H1 (cell line): Measurements from ENCODE around the gene CTSA. TPM values are rescaled to one million over a fixed set of nuclear protein-coding genes. Genes with fewer than 3 reads are reported as not detected.

ENCODE experiments used
- CTCF ChIA-PET: fragments of 300-600 bp; sonication (Branson Sonifier 250); formaldehyde crosslinking; loops from one replicate; lab custom pipeline; 2021; ENCODE audit not compliant: partially characterized antibody; lab: Charles Lee
- POLR2A ChIA-PET: fragments of 300-600 bp; sonication (Branson Sonifier 250); formaldehyde crosslinking; loops from one replicate; lab custom pipeline; 2021; ENCODE audit warnings: inconsistent platforms; ENCODE audit not compliant: partially characterized antibody; lab: Charles Lee
- DNase-seq, 2 experiments: peaks; one replicate each; pipeline versions ENCODE4 v3.0.0 to v3.0.0-alpha.2; 2010 to 2022; ENCODE audit warnings: low spot score in 2 of 2, low read depth in 1 of 2, mixed read lengths in 1 of 2
- FAIRE-seq: peaks from 2 replicates; lab custom pipeline; 2011; peaks lifted over from hg19 to GRCh38; lab: Jason Lieb, UNC
- H2AFZ ChIP-seq: 2 replicates; pipeline ENCODE4 v1.8.1; 2012; ENCODE audit warnings: low read length, inconsistent platforms
- H2AK5ac ChIP-seq: 2 replicates; pipeline ENCODE4 v1.6.1; 2013; ENCODE audit warnings: low read depth, low read length
- H2BK120ac ChIP-seq: replicated peaks from 2 replicates; pipeline ENCODE3; 2013; ENCODE audit warnings: low read depth, low read length, inconsistent platforms
- H2BK12ac ChIP-seq: 2 replicates; pipeline ENCODE4 v1.6.1; 2013; ENCODE audit warnings: low read depth, low read length
- H2BK15ac ChIP-seq: 2 replicates; pipeline ENCODE4 v1.6.1; 2013; ENCODE audit warnings: low read length
- H2BK20ac ChIP-seq: 2 replicates; pipeline ENCODE4 v1.6.1; 2013; ENCODE audit warnings: low read length
- H2BK5ac ChIP-seq: 2 replicates; pipeline ENCODE4 v1.6.1; 2013; ENCODE audit warnings: low read depth, low read length
- H3K14ac ChIP-seq: 2 replicates; pipeline ENCODE4 v1.6.1; 2013; ENCODE audit warnings: inconsistent platforms; ENCODE audit not compliant: insufficient read length
- H3K18ac ChIP-seq: 2 replicates; pipeline ENCODE4 v1.6.1; 2013; ENCODE audit warnings: low read length; ENCODE audit errors: extremely low read depth
- H3K23ac ChIP-seq: 2 replicates; pipeline ENCODE4 v1.6.1; 2013; ENCODE audit warnings: inconsistent platforms; ENCODE audit not compliant: insufficient read length
- H3K23me2 ChIP-seq: 2 replicates; pipeline ENCODE4 v1.6.1; 2013; ENCODE audit warnings: low read depth, low read length
- H3K27ac ChIP-seq: 2 replicates; pipeline ENCODE4 v1.6.1; 2011; ENCODE audit warnings: low read depth, low read length, inconsistent platforms
- H3K27me3 ChIP-seq, 4 experiments: replicated peaks in 1 of 4; 1 replicate in 1 of 4; 2 replicates in 3 of 4; pipeline versions ENCODE4 v1.6.1 to v1.8.1; 2011 to 2013; ENCODE audit warnings: low read length in 3 of 4, mild to moderate bottlenecking in 3 of 4, inconsistent platforms in 2 of 4, mixed read lengths in 2 of 4, moderate library complexity in 1 of 4; ENCODE audit not compliant: control insufficient read depth in 3 of 4, insufficient read depth in 3 of 4; ENCODE audit errors: extremely low read depth in 1 of 4
- H3K36me3 ChIP-seq, 4 experiments: 2 replicates each; pipeline versions ENCODE4 v1.6.1 to v1.8.1; 2011 to 2013; ENCODE audit warnings: mild to moderate bottlenecking in 4 of 4, low read length in 3 of 4, moderate library complexity in 2 of 4, control low read depth in 1 of 4, inconsistent platforms in 1 of 4; ENCODE audit not compliant: insufficient read depth in 4 of 4, control insufficient read depth in 2 of 4
- H3K4ac ChIP-seq: replicated peaks from 2 replicates; pipeline ENCODE3; 2013; ENCODE audit warnings: low read length, low read depth, mixed read lengths, inconsistent platforms; ENCODE audit not compliant: insufficient read length
- H3K4me1 ChIP-seq, 4 experiments: replicated peaks in 1 of 4; 1 replicate in 1 of 4; 2 replicates in 3 of 4; pipeline versions ENCODE4 v1.6.1 to v1.8.1; 2011 to 2013; ENCODE audit warnings: low read length in 3 of 4, inconsistent platforms in 2 of 4, mixed read lengths in 1 of 4; ENCODE audit not compliant: insufficient read depth in 4 of 4, control insufficient read depth in 3 of 4
- H3K4me2 ChIP-seq, 2 experiments: 2 replicates each; pipeline versions ENCODE4 v1.6.1 to v1.8.1; 2011 to 2013; ENCODE audit warnings: low read depth in 2 of 2, low read length in 2 of 2, control low read depth in 1 of 2, inconsistent platforms in 1 of 2, mild to moderate bottlenecking in 1 of 2; ENCODE audit not compliant: insufficient read depth in 1 of 2
- H3K4me3 ChIP-seq, 4 experiments: fragments of 200-600, 300-600 bp in 1 of 4; sonication (generic), shearing (Covaris generic), sonication (Bioruptor Twin) in 1 of 4; 2 replicates each; pipeline versions ENCODE4 v1.5.1 to v1.8.1; 2011 to 2016; ENCODE audit warnings: low read length in 4 of 4, low read depth in 3 of 4, control low read depth in 2 of 4, inconsistent platforms in 2 of 4, mild to moderate bottlenecking in 2 of 4, mixed read lengths in 1 of 4, moderate library complexity in 1 of 4; ENCODE audit not compliant: insufficient read depth in 2 of 4; ENCODE audit errors: extremely low read depth in 1 of 4
- H3K56ac ChIP-seq: replicated peaks from 2 replicates; pipeline ENCODE3; 2013; ENCODE audit warnings: low read depth, mild to moderate bottlenecking, mixed read lengths, low read length, inconsistent platforms; ENCODE audit not compliant: insufficient read length
- H3K79me1 ChIP-seq: 2 replicates; pipeline ENCODE4 v1.6.1; 2013; ENCODE audit warnings: low read depth, low read length, control low read depth
- H3K79me2 ChIP-seq, 2 experiments: 2 replicates each; pipeline versions ENCODE4 v1.6.1 to v1.8.1; 2012 to 2013; ENCODE audit warnings: low read length in 2 of 2, mild to moderate bottlenecking in 2 of 2, inconsistent platforms in 1 of 2; ENCODE audit not compliant: insufficient read depth in 2 of 2, control insufficient read depth in 1 of 2
- H3K9ac ChIP-seq, 4 experiments: replicated peaks in 1 of 4; 1 replicate in 1 of 4; 2 replicates in 3 of 4; pipeline versions ENCODE4 v1.6.1 to v1.8.1; 2011 to 2013; ENCODE audit warnings: low read depth in 3 of 4, low read length in 3 of 4, control low read depth in 2 of 4, mild to moderate bottlenecking in 2 of 4, moderate library complexity in 2 of 4, inconsistent platforms in 1 of 4; ENCODE audit errors: extremely low read depth in 1 of 4
- H3K9me3 ChIP-seq, 2 experiments: 2 replicates each; pipeline versions ENCODE4 v1.6.1 to v1.8.1; 2012 to 2013; ENCODE audit warnings: mild to moderate bottlenecking in 2 of 2, moderate library complexity in 2 of 2, control low read depth in 1 of 2, inconsistent platforms in 1 of 2, low read depth in 1 of 2, low read length in 1 of 2, mixed read lengths in 1 of 2; ENCODE audit not compliant: insufficient read depth in 2 of 2
- H4K20me1 ChIP-seq, 2 experiments: replicated peaks in 1 of 2; 2 replicates each; pipeline versions ENCODE3 to v1.8.1; 2011 to 2013; ENCODE audit warnings: inconsistent platforms in 2 of 2, low read length in 2 of 2, mild to moderate bottlenecking in 1 of 2; ENCODE audit not compliant: insufficient read depth in 2 of 2, control insufficient read depth in 1 of 2
- H4K5ac ChIP-seq: 2 replicates; pipeline ENCODE4 v1.6.1; 2013; ENCODE audit warnings: low read length, low read depth, mixed read lengths, inconsistent platforms; ENCODE audit not compliant: insufficient read length
- H4K8ac ChIP-seq: 2 replicates; pipeline ENCODE4 v1.8.0; 2013; ENCODE audit warnings: mild to moderate bottlenecking, moderate library complexity, low read length, inconsistent platforms; ENCODE audit not compliant: insufficient read depth; ENCODE audit errors: extremely low read depth
- H4K91ac ChIP-seq: replicated peaks from 2 replicates; pipeline ENCODE3; 2013; ENCODE audit warnings: low read length, mixed read lengths, inconsistent platforms; ENCODE audit not compliant: insufficient read length
- ASH2L ChIP-seq: fragments of 200-600, 300-600 bp; sonication (generic); IDR thresholded peaks from one replicate; pipeline ENCODE4 v1.7.1; 2017; ENCODE audit warnings: low read length
- BACH1 ChIP-seq: IDR thresholded peaks from 2 replicates; pipeline ENCODE4 v1.6.1; 2012; ENCODE audit warnings: low read length, improper control_type of control experiment
- E2F6 ChIP-seq: IDR thresholded peaks from 2 replicates; pipeline ENCODE4 v1.6.1; 2012; ENCODE audit warnings: inconsistent platforms
- JUND ChIP-seq: IDR thresholded peaks from 2 replicates; pipeline ENCODE4 v1.6.1; 2011; ENCODE audit warnings: mild to moderate bottlenecking, improper control_type of control experiment, low read length
- MAFK ChIP-seq: IDR thresholded peaks from 2 replicates; pipeline ENCODE4 v1.6.1; 2012; ENCODE audit warnings: low read depth, mild to moderate bottlenecking, improper control_type of control experiment, low read length
- RBBP5 ChIP-seq: IDR thresholded peaks from 2 replicates; pipeline ENCODE4 v1.7.1; 2012; ENCODE audit warnings: low read depth, mild to moderate bottlenecking, inconsistent platforms, low read length, moderate library complexity, borderline replicate concordance
- RNF2 ChIP-seq: fragments of 200-900, 300-1000 bp; sonication (generic); IDR thresholded peaks from 2 replicates; pipeline ENCODE4 v1.7.1; 2016; ENCODE audit warnings: borderline replicate concordance, low read depth, mild to moderate bottlenecking, antibody characterized with exemption, low read length; ENCODE audit not compliant: poor library complexity, severe bottlenecking; ENCODE audit errors: missing control alignments
- RXRA ChIP-seq: IDR thresholded peaks from 2 replicates; pipeline ENCODE4 v1.6.1; 2011; ENCODE audit warnings: low read depth, mild to moderate bottlenecking, low read length, moderate library complexity; ENCODE audit not compliant: insufficient read depth
- SP2 ChIP-seq: IDR thresholded peaks from 2 replicates; pipeline ENCODE4 v1.6.1; 2012; ENCODE audit warnings: mild to moderate bottlenecking, low read length, inconsistent platforms
- TAF1 ChIP-seq: IDR thresholded peaks from 2 replicates; pipeline ENCODE4 v1.6.1; 2011; ENCODE audit warnings: mild to moderate bottlenecking, low read depth, low read length
- USF2 ChIP-seq: IDR thresholded peaks from 2 replicates; pipeline ENCODE4 v1.6.1; 2011; ENCODE audit warnings: low read length, improper control_type of control experiment
- ZNF274 ChIP-seq: IDR thresholded peaks from 2 replicates; pipeline ENCODE4 v1.7.0; 2012; ENCODE audit warnings: low read length, borderline replicate concordance; ENCODE audit errors: extremely low read depth
- WGBS, 2 experiments: shearing (Covaris generic) in 1 of 2; methylation state at CpG; one replicate each; pipeline versions ENCODE4 v1.1.6 to v1.1.7; 2013 to 2015; ENCODE audit warnings: low lambda C conversion rate in 2 of 2, mixed read lengths in 2 of 2, inconsistent platforms in 1 of 2, low coverage in 1 of 2, missing lambda C conversion rate in 1 of 2; ENCODE audit not compliant: insufficient replicate concordance in 2 of 2, insufficient coverage in 1 of 2, insufficient read length in 1 of 2; ENCODE audit errors: extremely low coverage in 1 of 2, missing lambda C conversion rate in 1 of 2; 5-methylcytosine and 5-hydroxymethylcytosine counted together
- polyA plus RNA-seq, 7 experiments: library from polyadenylated mRNA; depleted of rRNA in 3 of 7; stranded (reverse) in 5 of 7; unstranded in 2 of 7; fragments of >200 nt in 5 of 7; fragments of 200-250 nt in 2 of 7; gene quantifications; 1 replicate in 5 of 7; 2 replicates in 1 of 7; 4 replicates in 1 of 7; pipeline versions ENCODE4 v1.2.1 to v1.2.3, GENCODE V29; 2011 to 2013; ENCODE audit warnings: missing spikeins in 2 of 7, mixed read lengths in 2 of 7
- total RNA-seq: library from RNA; stranded (reverse); fragmentation: NEBNext Ultra II Directional; extraction: Animal tissue kit (Norgen Biotek cat#: 25700); gene quantifications from 2 replicates; pipeline ENCODE4 v1.2.1, GENCODE V29; 2021

The CTSA gene
- total and polyA plus RNA-seq, 2 of the 8 experiments (the other 6 are each of a cell fraction or from before 2014, with no cell fraction given), result 49.7 to 74.0 TPM

- no peak for DNase-seq
- H2BK120ac ChIP-seq, result no peak overlapping the region
- no peak overlapping the region for H3K14ac ChIP-seq
- H3K79me2 ChIP-seq, result no peaks in the 10 kb centered on the region
- no peak overlapping the region for H3K18ac ChIP-seq
- H2AK5ac ChIP-seq, result no peak overlapping the region
- no peak overlapping the region for H3K4ac ChIP-seq
- no peak overlapping the region for H3K4me2 ChIP-seq
- H2BK15ac ChIP-seq, result no peak overlapping the region
- H3K23me2 ChIP-seq, result no peaks in the 10 kb centered on the region
- H3K56ac ChIP-seq, result no peak overlapping the region
- no peak overlapping the region for H4K8ac ChIP-seq
- H2BK5ac ChIP-seq, result no peak overlapping the region
- H4K20me1 ChIP-seq, result peaks cover 0 to 12% of the 10 kb centered on the region in 2 experiments
- ChIA-PET POLR2A (interaction anchor here (0.8 to 11.2 kb wide), 10 partner anchors 7 to 74 kb away, joined by 3 to 172 read pairs (median 8); partner anchors contain the start of genes CTSA, NEURL2, PCIF1 and PLTP), CTCF (interaction anchor here (1.1 to 1.8 kb wide), 3 partner anchors 8 to 74 kb away, joined by 3 read pairs; partner anchors contain the start of gene ZSWIM1)
- no peak overlapping the region for H3K4me3 ChIP-seq
- H4K5ac ChIP-seq, result no peak overlapping the region
- H2BK20ac ChIP-seq, result no peak overlapping the region
- FAIRE-seq, result no peak
- H3K27me3 ChIP-seq, result no peaks in the 10 kb centered on the region
- H2BK12ac ChIP-seq, result no peak overlapping the region
- H3K4me1 ChIP-seq, result no peaks in the 10 kb centered on the region
- no peak overlapping the region for H3K9ac ChIP-seq
- no peak overlapping the region for H2AFZ ChIP-seq
- no peak overlapping the region for H4K91ac ChIP-seq
- H3K23ac ChIP-seq, result no peak overlapping the region
- WGBS, 2 experiments, result 93% methylated on average over 12 of the region's 12 CpGs; no CpG with 5 or more reads in 1 of the 2 experiments
- no peak overlapping the region for H3K27ac ChIP-seq
- H3K9me3 ChIP-seq, result no peaks in the 10 kb centered on the region
- H3K36me3 ChIP-seq, result peaks cover 15 to 51% (median 46%) of the 10 kb centered on the region in 4 experiments
- H3K79me1 ChIP-seq, result no peaks in the 10 kb centered on the region
- TF ChIP-seq RNF2 (no peak), ZNF274 (no peak), MAFK (no peak), RXRA (no peak), USF2 (no peak), E2F6 (no peak), BACH1 (no peak), RBBP5 (no peak), JUND (no peak), ASH2L (no peak), SP2 (no peak), TAF1 (no peak)
Measured at GRCh38 chr20:45898285-45898684, 7.2 kb downstream of the CTSA start.
